ENCODE measurements around the gene HLA-DPA1. TPM values are rescaled to one million over a fixed set of nuclear protein-coding genes. Genes with fewer than 3 reads are reported as not detected.

The HLA-DPA1 gene
- total RNA-seq, 4 donors from 2014 or later: 14.6 to 70.1 (median 50.4) TPM

- Histone ChIP-seq H3K36me3 (no peaks in the 10 kb centered on the region), H3K27me3 (no peaks in the 10 kb centered on the region), H3K9me3 (no peaks in the 10 kb centered on the region), H3K27ac (peak overlapping the region; percentile 54 to 86 (median 70)), H3K4me1 (no peaks in the 10 kb centered on the region), H3K4me3 (no peak overlapping the region)
- DNase-seq: peak in 2 of 3 donors; percentile 77 to 84
- TF ChIP-seq CTCF (IDR thresholded peaks at IDR 0.05) (no peak), POLR2A (IDR thresholded peaks at IDR 0.05) (peak in 1 of 2 donors; percentile 12)
Observed at GRCh38 chr6:33029328-33030184, 43.9 kb downstream of the HLA-DPA1 start.

GRCh38 chr6:33028220-33028849 is 45.1 kb downstream of the HLA-DPA1 start:
- TF ChIP-seq CTCF (IDR thresholded peaks at IDR 0.05) (no peak), POLR2A (IDR thresholded peaks at IDR 0.05) (no peak)

GRCh38 chr6:33024521-33024920 is 48.9 kb downstream of the HLA-DPA1 start:
- Histone ChIP-seq H3K27ac (no peak overlapping the region), H3K9me3 (no peaks in the 10 kb centered on the region), H3K4me1 (peaks cover 0 to 4% (median 3%) of the 10 kb centered on the region in 4 donors), H3K4me3 (no peak overlapping the region), H3K27me3 (no peaks in the 10 kb centered on the region), H3K36me3 (no peaks in the 10 kb centered on the region)
- DNase-seq: no peak
- TF ChIP-seq CTCF (IDR thresholded peaks at IDR 0.05): no peak
- no peak for TF ChIP-seq POLR2A (IDR thresholded peaks at IDR 0.05)

More at GRCh38 chr6:33028220-33028849, 45.1 kb downstream of the HLA-DPA1 start:
- Histone ChIP-seq H3K36me3 (no peaks in the 10 kb centered on the region), H3K27me3 (no peaks in the 10 kb centered on the region), H3K4me1 (no peaks in the 10 kb centered on the region), H3K4me3 (no peak overlapping the region), H3K9me3 (no peaks in the 10 kb centered on the region), H3K27ac (peak overlapping the region; percentile 30 to 86 (median 70))
- DNase-seq: no peak

GRCh38 chr6:33023536-33023935 is 49.9 kb downstream of the HLA-DPA1 start:
- no peak for DNase-seq
- Histone ChIP-seq H3K27ac (no peak overlapping the region), H3K9me3 (no peaks in the 10 kb centered on the region), H3K36me3 (no peaks in the 10 kb centered on the region), H3K4me1 (peaks cover 0 to 8% (median 6%) of the 10 kb centered on the region in 4 donors), H3K4me3 (no peak overlapping the region), H3K27me3 (no peaks in the 10 kb centered on the region)
- TF ChIP-seq CTCF (IDR thresholded peaks at IDR 0.05) (no peak), POLR2A (IDR thresholded peaks at IDR 0.05) (no peak)

GRCh38 chr6:33021917-33022316 is 51.5 kb downstream of the HLA-DPA1 start:
- H3K36me3 ChIP-seq: no peaks in the 10 kb centered on the region
- peaks cover 0 to 11% (median 8%) of the 10 kb centered on the region in 4 donors for H3K4me1 ChIP-seq
- no peak overlapping the region for H3K27ac ChIP-seq
- no peak for DNase-seq
- TF ChIP-seq CTCF (IDR thresholded peaks at IDR 0.05) (no peak), POLR2A (IDR thresholded peaks at IDR 0.05) (no peak)
- H3K4me3 ChIP-seq: no peak overlapping the region
- H3K9me3 ChIP-seq: no peaks in the 10 kb centered on the region
- no peaks in the 10 kb centered on the region for H3K27me3 ChIP-seq

Measured in Peyer's patch (tissue), 4 donors.